Left ventricle myocardium inferior (tissue), 1 donor: ENCODE data around the gene ESRRG. TPM values are rescaled to one million over a fixed set of nuclear protein-coding genes. Genes with fewer than 3 reads are reported as not detected.
A peak's percentile ranks its signal among the peaks of the same experiment; 100 is the strongest.

ENCODE experiments used
- DNase-seq: peaks from one replicate; pipeline ENCODE4 v3.0.0-alpha.2; 2020
- H3K27ac ChIP-seq: fragments of 200-600 bp; replicated peaks from 2 replicates; pipeline ENCODE4 v1.8.0; 2021
- H3K27me3 ChIP-seq: fragments of 200-600 bp; 2 replicates; pipeline ENCODE4 v1.8.0; 2021; ENCODE audit warnings: low read depth
- H3K36me3 ChIP-seq: fragments of 200-600 bp; 2 replicates; pipeline ENCODE4 v1.8.0; 2021
- H3K4me1 ChIP-seq: fragments of 200-600 bp; 2 replicates; pipeline ENCODE4 v1.8.0; 2021
- H3K4me3 ChIP-seq: fragments of 200-600 bp; 2 replicates; pipeline ENCODE4 v1.8.0; 2021; ENCODE audit warnings: mild to moderate bottlenecking, moderate library complexity
- H3K9me3 ChIP-seq: fragments of 200-600 bp; replicated peaks from 2 replicates; pipeline ENCODE4 v1.8.0; 2021
- CTCF ChIP-seq: fragments of 200-600 bp; IDR thresholded peaks from 2 replicates; pipeline ENCODE4 v1.8.0; 2021; ENCODE audit warnings: antibody characterized with exemption, mild to moderate bottlenecking, borderline replicate concordance
- intact Hi-C: fragments of 100-400 bp; cut with micrococcal nuclease; formaldehyde crosslinking; loops from one replicate; pipeline ENCODE4 v1.11.0; 2022
- total RNA-seq: library from RNA; stranded (reverse); fragmentation: NEBNext Ultra II Directional; extraction: Animal tissue kit (Norgen Biotek cat#: 25700); gene quantifications from one replicate; pipeline ENCODE4 v1.2.1, GENCODE V29; 2021
- donor health status: DM: no; HTN: yes; CAD: no; lungs with severe emphysema.

Gene ESRRG
- total RNA-seq, 1 donor from 2014 or later = 58.5 TPM

- no peak for TF ChIP-seq CTCF
- no peaks in the 10 kb centered on the region for H3K9me3 ChIP-seq
- no peak overlapping the region for H3K4me3 ChIP-seq
- H3K36me3 ChIP-seq = no peaks in the 10 kb centered on the region
- intact Hi-C loops = no loop called here
- no peaks in the 10 kb centered on the region for H3K27me3 ChIP-seq
- peaks cover 25% of the 10 kb centered on the region for H3K4me1 ChIP-seq
- no peak overlapping the region for H3K27ac ChIP-seq
- no peak for DNase-seq
Observed at GRCh38 chr1:216576234-216576937, 146.8 kb downstream of the ESRRG start.

- H3K27me3 ChIP-seq = no peaks in the 10 kb centered on the region
- H3K36me3 ChIP-seq = no peaks in the 10 kb centered on the region
- H3K27ac ChIP-seq = no peak overlapping the region
- no peak for TF ChIP-seq CTCF
- no peak overlapping the region for H3K4me3 ChIP-seq
- intact Hi-C loops = no loop called here
- no peaks in the 10 kb centered on the region for H3K4me1 ChIP-seq
- no peaks in the 10 kb centered on the region for H3K9me3 ChIP-seq
- no peak for DNase-seq
Observed at GRCh38 chr1:216566641-216567205, 156.5 kb downstream of the ESRRG start.

GRCh38 chr1:216563087-216563486 is 160.1 kb downstream of the ESRRG start:
- TF ChIP-seq CTCF = no peak
- Histone ChIP-seq H3K27ac (no peak overlapping the region), H3K4me1 (peaks cover 6% of the 10 kb centered on the region), H3K4me3 (no peak overlapping the region), H3K36me3 (no peaks in the 10 kb centered on the region), H3K9me3 (no peaks in the 10 kb centered on the region), H3K27me3 (no peaks in the 10 kb centered on the region)
- intact Hi-C loops = no loop called here
- DNase-seq = no peak

- peaks cover 6% of the 10 kb centered on the region for H3K4me1 ChIP-seq
- no peak overlapping the region for H3K27ac ChIP-seq
- no peak for TF ChIP-seq CTCF
- H3K27me3 ChIP-seq = no peaks in the 10 kb centered on the region
- no peak for DNase-seq
- no peak overlapping the region for H3K4me3 ChIP-seq
- no peaks in the 10 kb centered on the region for H3K36me3 ChIP-seq
- no peaks in the 10 kb centered on the region for H3K9me3 ChIP-seq
- intact Hi-C loops = no loop called here
Observed at GRCh38 chr1:216562383-216562782, 160.8 kb downstream of the ESRRG start.

- H3K27me3 ChIP-seq = no peaks in the 10 kb centered on the region
- H3K27ac ChIP-seq = peak overlapping the region; percentile 16
- intact Hi-C loops = no loop called here
- peak overlapping the region; percentile 30 for H3K4me3 ChIP-seq
- H3K36me3 ChIP-seq = no peaks in the 10 kb centered on the region
- H3K4me1 ChIP-seq = peaks cover 6% of the 10 kb centered on the region
- DNase-seq = no peak
- no peaks in the 10 kb centered on the region for H3K9me3 ChIP-seq
- no peak for TF ChIP-seq CTCF
Observed at GRCh38 chr1:216560527-216560926, 162.7 kb downstream of the ESRRG start.
